CD4-positive, alpha-beta T cell treated with Interleukin-21 for 1 hour (primary cell): ENCODE results near the gene DIAPH3.

ENCODE experiments used
- DNase-seq: peaks from one replicate; pipeline ENCODE4 v3.0.0-alpha.2; 2020

Gene DIAPH3

GRCh38 chr13:59710416-59710815, 453.3 kb downstream of the DIAPH3 start:
- no peak for DNase-seq

- DNase-seq = no peak
These were observed 457.4 kb downstream of the DIAPH3 start for GRCh38 chr13:59706101-59706976.

GRCh38 chr13:59702269-59702668, 461.5 kb downstream of the DIAPH3 start:
- no peak for DNase-seq

- DNase-seq = no peak
These were observed 462.5 kb downstream of the DIAPH3 start for GRCh38 chr13:59701261-59701660.

- DNase-seq = no peak
These were observed 463.4 kb downstream of the DIAPH3 start for GRCh38 chr13:59700281-59700680.

- no peak for DNase-seq
These were observed 467.5 kb downstream of the DIAPH3 start for GRCh38 chr13:59696271-59696670.

- no peak for DNase-seq
These were observed 472.1 kb downstream of the DIAPH3 start for GRCh38 chr13:59691501-59692066.

- DNase-seq = no peak
These were observed 472.7 kb downstream of the DIAPH3 start for GRCh38 chr13:59690857-59691500.

GRCh38 chr13:59689057-59689456, 474.7 kb downstream of the DIAPH3 start:
- no peak for DNase-seq

GRCh38 chr13:59686798-59687394, 476.8 kb downstream of the DIAPH3 start:
- DNase-seq = no peak

GRCh38 chr13:59684105-59684504, 479.6 kb downstream of the DIAPH3 start:
- DNase-seq = no peak

- no peak for DNase-seq
These were observed 482.0 kb downstream of the DIAPH3 start for GRCh38 chr13:59681636-59682311.

GRCh38 chr13:59680429-59681024, 483.2 kb downstream of the DIAPH3 start:
- DNase-seq = peak; percentile 28

GRCh38 chr13:59679254-59679653, 484.5 kb downstream of the DIAPH3 start:
- DNase-seq = no peak

GRCh38 chr13:59677966-59678814, 485.5 kb downstream of the DIAPH3 start:
- DNase-seq = peak; percentile 42

GRCh38 chr13:59677430-59677829, 486.3 kb downstream of the DIAPH3 start:
- DNase-seq = no peak

- no peak for DNase-seq
These were observed 489.1 kb downstream of the DIAPH3 start for GRCh38 chr13:59674616-59675015.

- DNase-seq = no peak
These were observed 490.4 kb downstream of the DIAPH3 start for GRCh38 chr13:59673286-59673685.

GRCh38 chr13:59672445-59672844, 491.3 kb downstream of the DIAPH3 start:
- DNase-seq = no peak

GRCh38 chr13:59671881-59672280, 491.8 kb downstream of the DIAPH3 start:
- no peak for DNase-seq

- DNase-seq = no peak
These were observed 497.2 kb downstream of the DIAPH3 start for GRCh38 chr13:59666504-59666903.

GRCh38 chr13:59665732-59666131, 498.0 kb downstream of the DIAPH3 start:
- no peak for DNase-seq
